B cell (primary cell): ENCODE measurements around the gene CDC34.

ENCODE experiments used
- CTCF ChIP-seq: fragments of 200-600 bp; IDR thresholded peaks from one replicate; pipeline ENCODE4 v1.8.0; 2022; ENCODE audit warnings: antibody characterized with exemption, mild to moderate bottlenecking
- EZH2 ChIP-seq: IDR thresholded peaks from 2 replicates; pipeline ENCODE4 v1.6.1; 2012; ENCODE audit warnings: borderline replicate concordance, low read depth, mild to moderate bottlenecking, moderate library complexity, low read length; ENCODE audit not compliant: insufficient read depth, poor library complexity, severe bottlenecking

- TF ChIP-seq CTCF (no peak), EZH2 (no peak)
These were observed 15.6 kb downstream of the CDC34 start for GRCh38 chr19:547117-547516.
